ENCODE results near the gene ENG.
"Not testable (repeated sequence)": the region's sequence is repeated elsewhere in the genome, so short reads cannot be mapped to it uniquely, and the experiment has no call there.

ENG gene

DNA sequence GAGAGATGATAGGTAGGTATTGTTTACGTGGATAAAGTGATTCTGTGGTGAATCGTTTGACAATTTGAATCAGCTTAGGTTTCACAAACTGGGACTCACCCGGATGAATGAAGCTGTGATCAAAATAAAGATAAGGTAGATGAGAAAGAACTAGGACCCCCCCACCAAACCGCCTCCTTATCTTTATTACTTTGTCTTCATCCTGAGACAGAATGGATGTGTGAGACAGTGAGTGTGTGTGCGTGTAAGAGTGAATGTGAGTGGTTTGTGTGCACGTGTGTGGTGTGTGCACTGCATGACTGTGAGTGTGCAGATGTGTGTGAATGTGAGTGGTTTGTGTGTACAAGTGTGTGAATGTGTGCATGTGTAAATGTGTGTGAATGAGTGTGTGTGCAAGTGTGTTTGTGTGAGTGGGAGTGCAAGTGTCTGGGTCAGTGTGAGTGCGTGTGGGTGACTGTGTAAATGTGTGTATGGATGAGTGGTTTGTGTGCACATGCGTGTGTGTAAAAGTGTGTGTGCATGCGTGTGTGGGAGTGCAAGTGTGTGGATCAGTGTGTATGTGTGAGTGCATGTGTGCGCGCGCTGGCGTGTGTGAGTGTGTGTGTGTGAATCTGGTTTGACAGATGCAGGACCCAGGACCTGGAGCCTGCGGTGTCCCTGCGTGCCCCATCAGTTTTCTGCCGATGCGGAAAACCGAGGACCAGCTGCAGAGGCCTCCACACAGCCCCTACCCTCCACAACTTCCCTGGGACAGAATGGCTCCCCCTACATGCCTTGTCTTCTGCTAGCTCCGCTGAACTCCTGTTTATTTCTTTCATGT lies 11.4 kb upstream of the ENG start:
- DNase-seq (ENCODE audit: low read depth in 2 of 2): no peak

DNA sequence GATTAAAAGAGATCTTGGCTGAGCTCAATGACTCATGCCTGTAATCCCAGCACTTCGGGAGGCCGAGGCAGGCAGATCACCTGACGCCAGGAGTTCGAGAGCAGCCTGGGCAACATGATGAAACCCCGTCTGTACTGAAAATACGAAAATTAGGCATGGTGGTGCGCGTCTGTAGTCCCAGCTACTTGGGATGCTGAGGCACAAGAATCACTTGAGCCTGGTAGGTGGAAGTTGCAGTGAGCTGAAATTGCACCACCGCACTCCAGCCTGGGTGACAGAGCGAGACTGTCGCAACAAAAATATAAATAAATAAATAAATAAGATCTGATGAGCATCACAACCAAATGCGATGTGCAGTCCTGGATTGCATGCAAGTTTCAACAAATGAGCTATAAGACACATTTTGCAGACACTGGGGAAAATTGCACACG lies 8.7 kb upstream of the ENG start:
- DNase-seq (ENCODE audit: low read depth in 2 of 2): no peak

DNA sequence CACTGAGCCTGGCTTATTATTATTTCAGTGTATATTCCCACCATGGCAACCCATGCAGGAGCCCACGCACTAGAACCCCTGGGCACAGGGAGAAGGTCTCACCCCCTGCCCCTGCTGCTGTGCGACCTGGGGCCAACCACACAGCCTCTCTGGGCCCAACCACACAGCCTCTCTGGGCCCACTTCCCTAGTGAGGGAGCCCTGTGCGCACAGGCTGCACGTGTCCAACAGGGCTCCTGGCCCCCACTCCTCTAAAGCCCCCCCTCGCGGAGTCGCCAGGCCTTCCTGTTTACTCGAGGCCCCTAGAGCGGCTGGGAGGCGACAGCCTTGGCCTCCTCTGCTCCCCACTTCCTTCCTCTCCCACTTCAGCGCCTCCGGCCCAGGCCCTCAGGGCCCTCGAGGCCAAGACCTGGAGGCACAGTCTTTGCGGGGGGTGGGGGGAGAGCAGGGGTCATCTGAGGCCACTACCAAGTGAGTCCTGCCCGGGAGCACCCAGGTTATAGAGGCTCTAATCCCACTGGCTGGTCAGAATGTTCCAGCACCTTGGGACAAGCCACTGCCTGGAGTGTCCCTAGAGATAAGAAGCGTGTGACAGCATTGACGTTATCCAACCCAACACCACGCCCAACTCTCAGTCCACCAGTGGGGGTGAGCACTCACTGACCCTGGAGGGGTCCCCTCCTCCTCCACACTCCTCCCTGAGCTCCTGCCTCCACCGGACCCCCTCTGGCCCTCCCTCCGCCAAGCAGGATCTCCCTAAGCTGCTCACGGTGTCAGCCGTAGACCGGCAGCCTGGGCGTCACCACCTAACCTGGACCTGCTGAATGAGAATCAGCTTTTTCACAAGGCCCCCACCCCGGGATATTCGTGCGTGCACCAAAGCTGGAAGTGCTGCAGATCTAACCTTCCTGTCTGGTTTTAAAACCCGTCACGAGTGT lies 7.9 kb upstream of the ENG start:
- no peak for DNase-seq (ENCODE audit: low read depth in 2 of 2)

DNA sequence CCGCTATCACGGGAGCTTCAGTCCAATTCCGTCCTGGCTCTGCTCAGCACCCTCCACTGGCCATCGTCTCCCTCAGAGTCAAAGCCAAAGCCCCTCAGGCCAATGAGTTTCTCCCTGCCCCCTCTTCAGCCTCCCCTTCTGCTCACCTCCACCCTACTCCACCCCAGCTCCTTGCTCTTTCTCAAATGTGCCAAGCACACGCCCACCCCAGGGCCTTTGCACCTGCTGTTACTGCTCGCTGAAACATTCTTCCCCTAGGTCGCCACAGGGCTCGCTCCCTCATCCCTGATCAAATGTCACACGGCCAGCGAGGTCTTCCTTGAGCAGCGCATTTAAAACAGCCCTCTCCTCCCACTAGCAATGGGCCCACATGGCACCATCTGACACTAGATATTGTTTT lies 6.3 kb upstream of the ENG start:
- no peak for DNase-seq (ENCODE audit: low read depth in 2 of 2)

DNA sequence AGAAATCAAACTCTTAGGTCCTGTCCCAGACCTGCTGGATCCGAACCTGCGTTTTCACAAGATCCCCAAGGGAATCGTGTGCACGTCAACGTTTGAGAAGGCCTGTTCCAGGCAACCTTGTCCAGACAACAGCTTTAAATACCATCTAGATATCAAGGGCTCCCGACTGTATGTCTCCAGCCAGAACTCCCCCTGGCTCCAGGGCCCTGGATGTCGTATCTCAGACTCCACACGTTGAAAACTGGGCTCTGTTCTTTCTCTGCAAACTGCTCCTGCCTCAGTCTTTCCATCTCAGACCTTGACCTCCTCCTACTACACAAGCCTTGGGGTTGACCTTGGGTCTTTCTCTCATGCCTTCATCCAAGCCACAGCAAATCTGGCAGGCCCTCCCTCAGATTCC lies 5.8 kb upstream of the ENG start:
- DNase-seq (ENCODE audit: low read depth in 2 of 2): no peak

DNA sequence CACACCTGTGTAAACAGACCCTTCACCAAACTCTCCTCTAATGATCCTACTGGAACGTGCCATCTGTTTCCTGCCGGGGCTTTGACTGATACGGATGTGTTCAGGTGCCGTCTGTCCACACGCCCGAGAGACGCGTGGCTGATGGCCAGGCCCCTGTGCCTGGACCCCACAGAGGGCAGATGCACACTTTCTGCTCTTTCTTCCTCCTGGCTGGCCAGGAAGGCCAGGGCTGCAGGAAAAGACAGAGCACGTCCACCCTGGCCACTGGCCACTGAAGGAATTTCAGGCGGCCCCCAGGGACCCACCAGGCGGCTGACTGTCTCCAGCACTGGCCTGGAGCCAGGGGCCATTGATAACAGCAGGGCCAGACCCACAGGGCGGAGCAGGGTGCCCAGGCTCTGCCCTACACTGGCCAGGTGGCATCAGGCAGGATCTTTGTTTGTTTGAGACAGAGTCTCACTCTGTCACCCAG lies 3.6 kb upstream of the ENG start:
- DNase-seq (ENCODE audit: low read depth in 2 of 2): no peak

DNA sequence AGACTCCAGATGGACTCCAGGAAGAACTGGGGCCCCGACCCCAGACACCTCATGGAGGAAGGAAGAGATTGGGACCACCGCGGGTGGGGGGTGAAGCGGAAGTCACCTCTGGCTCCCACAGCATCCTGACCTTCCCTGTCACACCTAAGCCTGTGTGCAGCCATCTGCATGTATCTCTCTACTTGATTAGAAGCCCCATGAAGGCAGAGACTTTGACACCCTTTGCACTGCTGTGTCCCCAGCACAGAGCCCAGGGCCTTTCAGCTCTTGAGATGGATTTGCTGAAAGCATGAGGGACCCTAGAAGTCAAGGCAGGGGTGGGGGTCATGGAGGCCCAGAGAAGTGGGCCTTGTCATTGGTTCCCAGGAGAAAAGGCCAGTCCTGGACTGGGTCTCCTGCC lies 2.8 kb upstream of the ENG start:
- DNase-seq (ENCODE audit: low read depth in 2 of 2): no peak

DNA sequence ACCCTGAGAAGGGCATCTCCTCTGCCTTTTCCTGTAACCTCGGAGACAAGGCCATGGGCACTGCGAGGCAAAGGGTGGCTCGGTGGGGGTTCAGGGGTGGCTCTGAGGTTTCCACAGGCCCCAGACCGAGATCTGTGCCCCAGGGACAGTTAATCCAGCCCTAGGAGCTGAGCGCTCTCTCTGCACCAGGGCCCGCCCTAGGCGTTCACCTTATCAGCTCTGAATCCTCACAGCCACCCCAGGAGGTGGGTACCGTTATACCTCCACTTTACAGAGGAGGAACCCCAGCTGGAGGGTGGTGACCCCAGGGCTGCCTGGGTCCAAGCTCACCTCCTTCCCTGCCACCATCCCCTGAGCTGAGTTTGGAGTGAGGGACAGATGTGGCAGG lies 2.3 kb upstream of the ENG start:
- no peak for DNase-seq (ENCODE audit: low read depth in 2 of 2)

DNA sequence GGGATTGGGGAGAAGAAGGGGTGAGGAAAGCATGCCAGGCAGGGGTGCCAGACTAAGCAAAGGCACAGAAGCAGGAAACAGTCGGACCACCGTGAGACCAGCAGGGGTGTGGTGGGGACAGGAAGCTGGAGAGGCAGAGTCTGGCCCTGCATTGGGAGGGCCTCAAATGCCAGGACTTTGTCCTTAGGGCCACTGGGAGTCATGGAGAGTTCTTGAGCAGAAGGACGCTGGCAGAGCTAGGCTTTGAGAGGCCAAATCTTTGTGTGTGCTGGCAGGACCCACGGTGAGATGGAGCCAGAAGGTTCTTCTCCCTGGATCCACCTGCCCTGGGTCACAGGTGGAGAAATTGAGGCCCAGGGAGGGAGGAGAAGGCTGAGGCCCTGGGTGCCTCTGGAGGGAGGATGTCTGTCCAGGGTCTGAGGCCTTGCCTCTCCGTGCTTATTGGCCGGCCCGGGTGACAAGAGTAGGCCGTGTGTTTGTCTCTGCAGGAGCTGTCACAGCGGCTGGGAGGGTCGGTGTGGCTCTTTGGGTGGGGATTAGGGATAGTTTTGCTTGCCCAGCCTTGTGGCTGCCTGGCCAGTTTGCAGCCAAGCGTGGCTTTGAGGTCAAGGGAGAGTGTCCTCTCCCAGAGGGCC lies 1.8 kb upstream of the ENG start:
- DNase-seq (ENCODE audit: low read depth in 2 of 2): no peak

DNA sequence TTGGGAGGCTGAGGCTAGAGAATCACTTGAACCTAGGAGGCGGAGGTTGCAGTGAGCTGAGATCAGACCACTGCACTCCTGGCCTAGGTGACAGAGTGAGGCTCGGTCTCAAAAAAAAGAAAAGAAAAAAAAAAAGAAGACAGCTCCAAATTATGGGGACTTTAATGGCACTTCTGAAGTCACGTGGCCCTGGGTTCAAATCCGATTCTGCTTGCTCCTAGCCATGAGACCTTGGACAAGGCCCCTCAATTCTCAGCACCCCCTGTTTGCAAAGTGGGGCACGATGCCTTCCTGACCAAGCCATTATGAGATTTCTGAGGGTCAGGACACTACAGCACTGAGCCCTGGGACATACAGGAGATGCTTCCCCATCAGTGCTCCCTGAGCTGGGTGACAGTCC lies 1.1 kb upstream of the ENG start:
- no peak for DNase-seq (ENCODE audit: low read depth in 2 of 2)

DNA sequence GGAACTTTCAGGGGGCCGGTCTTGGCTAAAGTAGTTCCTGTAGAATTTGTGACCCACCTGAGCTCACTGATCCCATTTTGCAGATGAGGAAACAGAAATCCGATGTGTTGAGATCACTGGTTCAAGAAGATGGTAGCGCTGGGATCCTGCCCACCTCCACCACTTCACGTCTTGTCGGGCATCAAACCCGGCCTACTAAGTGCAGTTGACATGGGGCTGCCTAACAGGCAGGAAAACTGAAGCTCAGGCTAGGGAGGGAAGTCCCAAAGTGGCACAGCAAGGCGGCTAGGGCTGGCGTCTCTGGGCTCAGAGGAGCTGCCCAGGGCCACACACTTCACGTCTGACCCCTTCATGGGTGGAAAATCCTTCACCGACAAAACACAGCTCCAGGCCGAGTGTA lies 502 bp upstream of the ENG start:
- DNase-seq (ENCODE audit: low read depth in 2 of 2): no peak

DNA sequence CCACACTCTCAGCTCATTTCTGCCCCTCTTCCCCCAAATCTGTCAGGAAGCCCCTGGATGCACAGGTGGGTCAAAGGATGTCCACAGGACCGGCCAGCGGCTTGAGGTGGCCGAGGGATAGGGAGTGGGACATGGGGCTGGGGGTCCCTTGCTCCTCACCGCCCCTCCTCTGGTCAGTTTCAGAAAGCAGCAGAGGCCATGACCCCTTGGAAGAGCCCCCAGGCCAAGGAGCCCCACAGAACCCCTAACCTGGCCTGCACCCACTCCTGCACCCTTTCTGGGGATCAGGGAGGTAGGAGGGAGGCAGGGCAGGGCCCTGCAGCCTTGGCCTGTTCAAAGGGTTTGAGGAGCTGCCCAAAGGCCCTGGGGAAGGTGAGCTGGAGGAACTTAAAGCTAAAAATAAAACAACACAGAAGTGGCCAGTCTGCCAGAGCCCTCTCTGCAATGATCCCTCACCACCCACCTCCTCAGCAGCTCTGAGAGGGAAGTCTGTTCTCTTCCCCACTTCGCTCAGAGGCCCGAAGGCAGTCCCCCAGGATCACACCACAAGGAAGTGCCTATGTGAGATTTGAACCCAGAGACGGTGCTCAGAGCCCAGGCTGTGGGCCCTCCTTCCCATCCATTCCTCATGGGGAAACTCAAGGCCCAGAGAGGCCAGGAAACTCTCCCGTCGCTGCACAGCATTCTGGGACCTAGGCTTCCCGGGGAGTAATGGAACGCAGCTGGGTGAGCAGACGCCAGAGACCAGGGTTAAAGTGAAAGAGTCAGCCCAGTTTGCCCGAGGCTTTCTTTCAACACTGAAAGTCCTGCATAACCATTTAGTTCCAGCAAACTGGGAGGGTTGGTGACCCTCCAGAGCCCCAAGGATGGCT lies 910 bp downstream of the ENG start:
- no peak for DNase-seq (ENCODE audit: low read depth in 2 of 2)

DNA sequence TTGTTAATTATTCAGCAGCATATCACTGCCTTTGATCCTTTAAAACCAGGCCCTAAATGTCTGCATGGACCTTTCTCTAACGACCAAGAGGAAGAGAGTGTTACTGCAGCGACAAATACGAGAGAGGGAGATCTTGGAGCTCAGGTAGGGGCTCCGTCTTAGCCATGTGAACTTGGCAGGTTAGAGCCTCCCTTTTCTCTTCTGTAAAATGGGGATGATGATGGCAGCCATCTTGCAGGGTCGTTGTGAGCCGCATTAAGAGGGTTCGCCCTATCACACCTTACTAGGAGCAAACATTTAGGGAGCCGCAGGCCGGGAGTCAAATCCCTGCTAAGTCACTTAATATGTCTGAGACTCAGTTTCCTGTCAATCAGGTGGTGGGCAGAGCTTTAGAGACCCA lies 1.6 kb downstream of the ENG start:
- DNase-seq (ENCODE audit: low read depth in 2 of 2): no peak

DNA sequence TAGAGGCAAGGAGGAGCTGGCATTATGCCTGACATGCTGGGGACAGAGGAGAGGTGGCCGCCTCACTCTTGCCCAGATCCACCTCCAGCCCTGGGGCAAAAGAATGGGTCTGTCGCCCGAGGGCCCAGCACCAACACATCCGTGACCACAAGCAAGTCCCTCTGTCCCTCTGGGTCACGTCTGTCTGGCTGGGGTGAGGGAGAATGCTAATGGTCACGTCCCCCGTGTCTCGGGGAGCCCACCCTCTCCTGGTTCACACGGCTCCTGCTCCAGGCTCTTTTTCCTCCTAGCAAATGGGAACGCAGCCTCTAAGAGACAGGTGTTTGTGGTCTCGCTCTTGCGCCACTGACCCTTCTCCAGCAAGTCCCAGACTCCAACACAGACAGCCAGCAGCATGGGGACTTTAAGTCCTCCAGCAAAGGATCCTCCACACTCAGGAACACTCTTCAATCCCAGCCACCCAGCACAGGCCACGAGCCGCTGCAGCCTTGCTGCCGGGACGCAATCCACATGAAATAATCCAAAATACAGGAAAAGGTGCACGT lies 4.1 kb downstream of the ENG start:
- no peak for DNase-seq (ENCODE audit: low read depth in 2 of 2)

DNA sequence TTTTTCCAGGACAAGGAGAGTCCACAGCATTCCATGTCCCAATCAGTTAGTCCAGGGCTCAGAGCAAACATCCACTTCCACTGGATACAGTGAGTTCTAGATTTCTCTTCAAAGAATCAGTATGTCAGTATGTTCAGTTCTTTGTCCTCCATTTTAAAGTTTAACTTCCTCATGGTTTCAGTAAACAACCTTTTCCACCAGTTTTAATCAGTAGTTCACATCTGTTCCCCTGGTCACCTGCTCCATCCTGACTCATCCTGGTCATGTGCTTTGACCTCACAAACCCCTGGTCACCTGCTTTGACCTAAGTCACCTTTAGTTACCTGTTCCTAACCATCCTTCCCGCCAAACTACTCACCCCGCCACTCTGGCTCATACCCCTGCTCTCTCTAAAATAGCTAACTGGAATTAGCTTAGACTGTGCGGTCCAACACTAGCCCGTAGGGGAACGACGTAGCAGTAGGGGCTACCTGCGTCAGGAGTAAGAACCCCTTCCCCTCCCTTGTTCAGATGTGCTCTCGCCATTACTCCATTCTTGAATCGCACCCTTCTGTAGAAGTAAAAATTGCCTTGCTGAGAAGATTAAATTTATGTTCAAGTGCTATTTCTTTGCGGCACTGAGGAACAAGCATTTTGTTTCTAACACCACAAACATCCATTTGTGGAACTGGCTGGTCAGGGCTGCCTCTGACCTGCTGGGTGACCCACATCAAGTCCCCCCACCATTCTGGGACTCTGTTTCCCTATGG lies 5.5 kb downstream of the ENG start:
- DNase-seq (ENCODE audit: low read depth in 2 of 2): no peak

DNA sequence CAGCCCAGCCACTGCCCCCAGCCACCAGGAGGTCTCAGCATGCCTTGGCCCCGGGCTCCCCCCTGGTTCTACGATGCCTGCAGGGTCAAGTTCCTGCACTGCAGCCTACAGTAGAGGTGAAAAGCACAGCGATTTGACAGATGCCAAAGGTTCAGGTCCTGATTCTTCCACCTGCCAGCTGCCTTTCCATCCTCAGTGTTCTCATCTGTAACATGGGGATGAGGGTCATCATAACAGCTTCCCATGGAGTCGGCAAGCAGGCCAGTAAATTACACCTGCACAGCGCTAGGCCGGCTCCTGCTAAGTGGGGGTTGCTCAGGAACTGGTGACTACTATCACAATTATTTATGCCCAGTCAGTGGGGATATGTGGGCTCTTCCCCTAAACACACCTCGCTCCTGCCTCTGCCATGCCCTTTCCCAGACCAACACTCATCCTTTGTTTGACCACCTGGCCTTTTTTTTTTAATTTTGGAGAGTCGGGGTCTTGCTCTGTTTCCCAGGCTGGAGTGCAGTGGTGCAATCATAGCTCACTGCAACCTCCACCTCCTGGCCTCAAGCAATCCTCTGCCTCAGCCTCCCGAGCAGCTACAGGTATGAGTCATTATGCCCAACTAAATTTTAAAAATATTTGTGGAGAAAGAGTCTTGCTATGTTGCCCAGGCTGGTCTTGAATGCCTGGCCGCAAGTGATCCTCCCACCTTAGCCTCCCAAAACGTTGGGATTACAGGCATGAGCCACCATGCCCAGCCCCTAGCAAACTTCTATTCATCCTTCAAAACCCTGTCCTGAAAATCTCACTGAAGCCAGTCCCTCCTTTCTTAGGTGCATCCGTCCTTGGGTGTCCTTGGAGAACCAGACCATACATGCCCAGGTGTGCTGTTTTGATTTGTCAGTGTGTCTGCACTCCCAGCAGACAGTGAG lies 6.4 kb downstream of the ENG start:
- DNase-seq (ENCODE audit: low read depth in 2 of 2): no peak

DNA sequence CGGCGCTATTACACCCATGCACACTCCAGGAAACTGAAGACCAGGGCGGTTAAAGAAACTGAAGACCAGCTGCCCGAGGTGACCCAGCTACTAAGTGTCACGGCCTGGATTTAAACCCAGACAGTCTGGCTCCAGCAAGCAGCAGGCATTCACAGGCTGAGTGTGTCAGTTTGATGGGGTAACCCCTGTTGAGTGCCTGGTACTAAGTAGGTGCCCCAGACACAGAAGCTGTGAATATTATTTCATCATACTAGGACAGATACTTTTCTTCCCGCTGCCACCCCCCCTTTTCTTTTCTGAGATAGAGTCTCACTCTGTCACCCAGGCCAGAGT lies 7.3 kb downstream of the ENG start:
- DNase-seq (ENCODE audit: low read depth in 2 of 2): no peak

DNA sequence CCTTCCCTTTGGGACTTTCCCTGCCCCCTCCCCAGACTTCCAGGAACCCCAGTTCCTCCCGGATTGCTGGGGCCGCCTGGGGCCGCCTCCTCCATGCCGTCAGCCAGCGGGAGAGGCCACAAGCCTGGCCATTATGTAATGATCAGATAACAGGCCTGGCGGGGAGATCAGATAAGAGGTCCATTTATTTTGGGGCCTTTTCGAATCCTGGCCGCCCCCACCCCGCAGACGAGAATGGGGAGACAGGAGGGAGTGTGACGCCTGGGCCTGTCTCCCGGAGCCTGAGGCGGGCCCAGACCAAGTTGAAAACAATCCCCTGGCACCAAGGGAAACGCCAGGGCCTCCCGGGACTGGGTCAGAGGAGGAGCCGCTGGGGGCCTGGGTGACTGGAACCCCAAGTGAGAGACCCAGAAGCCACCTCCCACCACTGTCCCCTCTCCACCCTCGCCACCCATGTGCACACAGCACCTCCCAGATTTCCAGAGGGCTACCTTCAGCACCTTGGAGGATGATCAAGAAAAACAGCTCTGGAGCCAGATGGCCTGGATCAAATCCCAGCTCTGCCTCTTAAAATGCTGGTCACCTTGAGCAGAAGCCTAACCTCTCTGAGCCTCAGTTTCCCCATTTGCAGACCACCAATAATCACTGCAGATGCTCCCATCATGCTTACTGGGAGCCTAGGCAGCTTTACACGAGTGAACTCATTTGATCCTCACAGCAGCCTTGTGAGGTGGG lies 7.8 kb downstream of the ENG start:
- DNase-seq (ENCODE audit: low read depth in 2 of 2): no peak

DNA sequence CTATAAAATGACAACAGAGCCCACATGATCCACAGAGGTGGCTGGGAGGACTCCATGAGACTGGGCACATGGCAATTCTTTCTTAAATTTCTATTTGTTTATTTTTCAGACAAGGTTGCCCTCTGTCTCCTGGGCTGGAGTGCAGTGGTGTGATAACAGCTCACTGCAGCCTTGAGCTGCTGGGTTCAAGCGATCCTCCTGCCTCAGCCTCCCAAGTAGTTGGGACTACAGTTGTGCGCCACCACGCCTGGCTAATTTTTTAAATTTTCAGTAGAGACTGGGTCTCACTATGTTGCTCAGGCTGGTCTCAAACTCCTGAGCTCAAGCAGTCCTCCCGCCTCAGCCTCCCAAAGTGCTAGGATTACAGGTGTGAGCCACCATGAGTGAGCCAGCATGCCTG lies 8.8 kb downstream of the ENG start:
- DNase-seq (ENCODE audit: low read depth in 2 of 2): not testable (repeated sequence)
